Neutrophil (primary cell): ENCODE measurements around the gene IP6K1.

Experiments
- H3K27ac ChIP-seq: fragments of 200-600 bp; sonication (generic); 2 replicates; pipeline ENCODE4 v1.5.1; 2016; ENCODE audit warnings: mild to moderate bottlenecking, moderate library complexity
- H3K27me3 ChIP-seq: fragments of 200-600 bp; sonication (generic); 2 replicates; pipeline ENCODE4 v1.6.0; 2016; ENCODE audit warnings: mild to moderate bottlenecking
- H3K36me3 ChIP-seq: fragments of 200-600 bp; sonication (generic); 2 replicates; pipeline ENCODE4 v1.5.1; 2017
- H3K4me1 ChIP-seq, 2 experiments: fragments of 200-600 bp in 1 of 2; sonication (generic) in 1 of 2; 1 replicate in 1 of 2; 2 replicates in 1 of 2; pipeline versions ENCODE4 v1.5.1 to v1.6.1; 2013 to 2016; ENCODE audit warnings: low read depth in 1 of 2, low read length in 1 of 2, mild to moderate bottlenecking in 1 of 2, moderate library complexity in 1 of 2; ENCODE audit not compliant: control insufficient read depth in 1 of 2, insufficient read depth in 1 of 2
- H3K4me3 ChIP-seq, 2 experiments: fragments of 200-600 bp in 1 of 2; sonication (generic) in 1 of 2; 1 replicate in 1 of 2; 2 replicates in 1 of 2; pipeline ENCODE4 v1.5.1; 2013 to 2016; ENCODE audit warnings: low read depth in 1 of 2, low read length in 1 of 2, mild to moderate bottlenecking in 1 of 2, moderate library complexity in 1 of 2
- H3K9me3 ChIP-seq: fragments of 200-600 bp; sonication (generic); 2 replicates; pipeline ENCODE4 v1.5.1; 2016
- TF ChIP-seq, protein P1 (sequence below): fragments of 200-600 bp; sonication (generic); IDR thresholded peaks from 2 replicates; pipeline ENCODE4 v1.5.1; 2016; ENCODE audit warnings: antibody characterized with exemption

Gene IP6K1

DNA sequence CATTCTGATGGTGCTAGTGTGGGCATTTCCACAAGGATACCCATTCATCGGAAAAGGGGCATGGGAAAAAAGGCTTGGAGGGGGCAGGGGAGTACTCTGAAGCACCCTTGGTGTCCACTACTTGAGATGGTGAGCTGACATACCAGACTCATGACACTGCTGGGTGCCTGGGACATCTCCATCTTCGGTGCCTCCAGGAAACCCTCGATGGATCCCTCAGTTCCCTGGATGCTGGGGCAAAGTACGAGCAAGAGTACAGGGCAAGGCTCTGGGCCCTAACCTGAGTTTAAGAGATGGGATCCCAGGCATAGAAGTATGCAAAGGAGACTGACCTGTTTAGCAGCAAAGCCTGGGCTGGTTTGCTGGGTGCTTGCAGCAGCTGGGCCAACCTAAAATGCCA is 5.2 kb upstream of the IP6K1 start:
- peaks cover 16% of the 10 kb centered on the region for H3K27me3 ChIP-seq
- H3K27ac ChIP-seq, result no peak overlapping the region
- no peaks in the 10 kb centered on the region for H3K36me3 ChIP-seq
- H3K9me3 ChIP-seq, result no peaks in the 10 kb centered on the region
- H3K4me3 ChIP-seq, result no peak overlapping the region
- TF ChIP-seq, protein P1, sequence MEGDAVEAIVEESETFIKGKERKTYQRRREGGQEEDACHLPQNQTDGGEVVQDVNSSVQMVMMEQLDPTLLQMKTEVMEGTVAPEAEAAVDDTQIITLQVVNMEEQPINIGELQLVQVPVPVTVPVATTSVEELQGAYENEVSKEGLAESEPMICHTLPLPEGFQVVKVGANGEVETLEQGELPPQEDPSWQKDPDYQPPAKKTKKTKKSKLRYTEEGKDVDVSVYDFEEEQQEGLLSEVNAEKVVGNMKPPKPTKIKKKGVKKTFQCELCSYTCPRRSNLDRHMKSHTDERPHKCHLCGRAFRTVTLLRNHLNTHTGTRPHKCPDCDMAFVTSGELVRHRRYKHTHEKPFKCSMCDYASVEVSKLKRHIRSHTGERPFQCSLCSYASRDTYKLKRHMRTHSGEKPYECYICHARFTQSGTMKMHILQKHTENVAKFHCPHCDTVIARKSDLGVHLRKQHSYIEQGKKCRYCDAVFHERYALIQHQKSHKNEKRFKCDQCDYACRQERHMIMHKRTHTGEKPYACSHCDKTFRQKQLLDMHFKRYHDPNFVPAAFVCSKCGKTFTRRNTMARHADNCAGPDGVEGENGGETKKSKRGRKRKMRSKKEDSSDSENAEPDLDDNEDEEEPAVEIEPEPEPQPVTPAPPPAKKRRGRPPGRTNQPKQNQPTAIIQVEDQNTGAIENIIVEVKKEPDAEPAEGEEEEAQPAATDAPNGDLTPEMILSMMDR, result no peak
- H3K4me1 ChIP-seq, result peaks cover 6 to 9% of the 10 kb centered on the region in 2 experiments

- H3K27me3 ChIP-seq, result peaks cover 16% of the 10 kb centered on the region
- TF ChIP-seq, protein P1, result no peak
- H3K9me3 ChIP-seq, result no peaks in the 10 kb centered on the region
- H3K27ac ChIP-seq, result no peak overlapping the region
- no peaks in the 10 kb centered on the region for H3K36me3 ChIP-seq
- H3K4me1 ChIP-seq, result peaks cover 6 to 10% of the 10 kb centered on the region in 2 experiments
- H3K4me3 ChIP-seq, result no peak overlapping the region
These were observed 4.5 kb upstream of the IP6K1 start for GRCh38 chr3:49790626-49791411.

- H3K27ac ChIP-seq, result no peak overlapping the region
- peaks cover 21 to 24% of the 10 kb centered on the region in 2 experiments for H3K4me1 ChIP-seq
- TF ChIP-seq, protein P1, result no peak
- peaks cover 16% of the 10 kb centered on the region for H3K27me3 ChIP-seq
- peaks cover 20% of the 10 kb centered on the region for H3K36me3 ChIP-seq
- H3K4me3 ChIP-seq, result no peak overlapping the region
- no peaks in the 10 kb centered on the region for H3K9me3 ChIP-seq
These were observed 1.7 kb upstream of the IP6K1 start for GRCh38 chr3:49788056-49788455.

GRCh38 chr3:49787536-49787935 is 1.2 kb upstream of the IP6K1 start:
- Histone ChIP-seq H3K4me1 (peaks cover 21 to 24% of the 10 kb centered on the region in 2 experiments), H3K27ac (peak overlapping the region; percentile 96), H3K9me3 (no peaks in the 10 kb centered on the region), H3K27me3 (peaks cover 16% of the 10 kb centered on the region), H3K36me3 (peaks cover 23% of the 10 kb centered on the region), H3K4me3 (no peak overlapping the region)
- TF ChIP-seq, protein P1, result no peak

- H3K4me3 ChIP-seq, result peak overlapping the region; percentile 91 to 97
These were observed 781 bp upstream of the IP6K1 start for GRCh38 chr3:49787182-49787464.

More at GRCh38 chr3:49787182-49787464, 781 bp upstream of the IP6K1 start:
- TF ChIP-seq, protein P1, result no peak
- H3K36me3 ChIP-seq, result peaks cover 27% of the 10 kb centered on the region
- no peaks in the 10 kb centered on the region for H3K9me3 ChIP-seq
- peaks cover 16% of the 10 kb centered on the region for H3K27me3 ChIP-seq
- H3K27ac ChIP-seq, result peak overlapping the region; percentile 96
- peaks cover 21 to 24% of the 10 kb centered on the region in 2 experiments for H3K4me1 ChIP-seq
